HepG2 (cell line): ENCODE measurements around the gene ENG. TPM values are rescaled to one million over a fixed set of nuclear protein-coding genes. Genes with fewer than 3 reads are reported as not detected.

Experiments
- CCDC6 ChIP-seq: sonication (generic); formaldehyde crosslinking; IDR thresholded peaks from 2 replicates; pipeline ENCODE4 v1.8.1; 2022; ENCODE audit warnings: mild to moderate bottlenecking, missing genetic modification reagents, moderate library complexity
- FUBP1 ChIP-seq: sonication (generic); formaldehyde crosslinking; IDR thresholded peaks from 2 replicates; pipeline ENCODE4 v1.5.1; 2020; ENCODE audit warnings: missing genetic modification reagents, mild to moderate bottlenecking, borderline replicate concordance
- HNRNPLL ChIP-seq: fragments of 200-400 bp; formaldehyde crosslinking; IDR thresholded peaks from 2 replicates; pipeline ENCODE4 v1.6.1; 2017; ENCODE audit warnings: mild to moderate bottlenecking, low read depth, low read length; ENCODE audit not compliant: poor library complexity, severe bottlenecking
- MBNL3 ChIP-seq: fragments of 250-450 bp; sonication (Bioruptor Pico); conservative IDR thresholded peaks from 2 replicates; pipeline ENCODE4 v1.8.0; 2022; ENCODE audit warnings: mild to moderate bottlenecking, inconsistent platforms
- RFXAP ChIP-seq: sonication (generic); formaldehyde crosslinking; IDR thresholded peaks from 2 replicates; pipeline ENCODE4 v1.4.0; 2020; ENCODE audit warnings: missing genetic modification reagents, borderline replicate concordance
- SP1 ChIP-seq, 2 experiments: fragments of 450-650 bp in 1 of 2; sonication (generic) in 1 of 2; formaldehyde crosslinking in 1 of 2; IDR thresholded peaks; 2 replicates each; pipeline versions ENCODE4 v1.4.0 to v1.6.1; 2016 to 2020; ENCODE audit warnings: missing genetic modification reagents in 1 of 2
- SP4 ChIP-seq: sonication (generic); formaldehyde crosslinking; IDR thresholded peaks from 2 replicates; pipeline ENCODE4 v1.8.1; 2023; ENCODE audit warnings: mild to moderate bottlenecking, missing genetic modification reagents
- TGIF2 ChIP-seq: IDR thresholded peaks from 2 replicates; pipeline ENCODE4 v1.6.1; 2016; ENCODE audit warnings: control low read depth, missing compliant biosample characterization
- ZNF331 ChIP-seq: sonication (generic); formaldehyde crosslinking; IDR thresholded peaks from 2 replicates; pipeline ENCODE4 v1.4.0; 2020; ENCODE audit warnings: missing genetic modification reagents
- ZNF430 ChIP-seq: sonication (generic); formaldehyde crosslinking; IDR thresholded peaks from 2 replicates; pipeline ENCODE4 v1.9.0; 2021; ENCODE audit warnings: mild to moderate bottlenecking, missing genetic modification reagents
- ZNF563 ChIP-seq: sonication (generic); formaldehyde crosslinking; IDR thresholded peaks from 2 replicates; pipeline ENCODE4 v1.8.0; 2022; ENCODE audit warnings: mild to moderate bottlenecking, moderate library complexity, missing genetic modification reagents
- ZNF782 ChIP-seq: sonication (generic); formaldehyde crosslinking; IDR thresholded peaks from 2 replicates; pipeline ENCODE4 v1.4.0; 2020; ENCODE audit warnings: missing genetic modification reagents, mild to moderate bottlenecking, borderline replicate concordance
- ZNF883 ChIP-seq: sonication (generic); formaldehyde crosslinking; IDR thresholded peaks from 2 replicates; pipeline ENCODE4 v1.5.1; 2020; ENCODE audit warnings: mild to moderate bottlenecking, missing genetic modification reagents; ENCODE audit errors: not compliant biosample characterization
- ZNF891 ChIP-seq: sonication (generic); formaldehyde crosslinking; IDR thresholded peaks from 2 replicates; pipeline ENCODE4 v1.5.0; 2020; ENCODE audit warnings: mild to moderate bottlenecking, missing genetic modification reagents
- polyA plus RNA-seq, 8 experiments: library from polyadenylated mRNA; depleted of rRNA in 3 of 8; stranded (reverse) in 7 of 8; unstranded in 1 of 8; fragments of >200 nt; fragmentation: Illumina TruSeq in 4 of 8; extraction: Trizol in 4 of 8; gene quantifications; 2 replicates each; pipeline versions ENCODE4 v1.2.1 to v1.2.3, GENCODE V29; 2011 to 2016; ENCODE audit warnings: low read depth in 4 of 8, missing spikeins in 1 of 8, mixed read lengths in 1 of 8; ENCODE audit not compliant: insufficient read depth in 1 of 8
- total RNA-seq, 5 experiments: library from RNA; depleted of rRNA; stranded (reverse); fragments of >200 nt; fragmentation: Illumina TruSeq; extraction: Trizol; gene quantifications; 2 replicates each; pipeline ENCODE4 v1.2.3, GENCODE V29; 2016; ENCODE audit warnings: low read depth in 1 of 5
- TF ChIP-seq, protein P1 (sequence below): sonication (generic); formaldehyde crosslinking; IDR thresholded peaks from 2 replicates; pipeline ENCODE4 v1.4.0; 2020; ENCODE audit warnings: missing genetic modification reagents, borderline replicate concordance
- TF ChIP-seq, protein P2 (sequence below): sonication (generic); formaldehyde crosslinking; IDR thresholded peaks from 2 replicates; pipeline ENCODE4 v1.8.0; 2022; ENCODE audit warnings: low read depth, missing genetic modification reagents
- TF ChIP-seq, protein P3 (sequence below): sonication (generic); formaldehyde crosslinking; IDR thresholded peaks from 2 replicates; pipeline ENCODE4 v1.9.0; 2021; ENCODE audit warnings: missing genetic modification reagents, mild to moderate bottlenecking, borderline replicate concordance
- TF ChIP-seq, protein P4 (sequence below): sonication (generic); formaldehyde crosslinking; IDR thresholded peaks from 2 replicates; pipeline ENCODE4 v1.5.1; 2020; ENCODE audit warnings: missing genetic modification reagents, mild to moderate bottlenecking, borderline replicate concordance

ENG gene
- total and polyA plus RNA-seq, 2 of the 13 experiments (the other 11 are each of a cell fraction or from before 2014, with no cell fraction given), result 0.02 to 1.1 TPM

DNA sequence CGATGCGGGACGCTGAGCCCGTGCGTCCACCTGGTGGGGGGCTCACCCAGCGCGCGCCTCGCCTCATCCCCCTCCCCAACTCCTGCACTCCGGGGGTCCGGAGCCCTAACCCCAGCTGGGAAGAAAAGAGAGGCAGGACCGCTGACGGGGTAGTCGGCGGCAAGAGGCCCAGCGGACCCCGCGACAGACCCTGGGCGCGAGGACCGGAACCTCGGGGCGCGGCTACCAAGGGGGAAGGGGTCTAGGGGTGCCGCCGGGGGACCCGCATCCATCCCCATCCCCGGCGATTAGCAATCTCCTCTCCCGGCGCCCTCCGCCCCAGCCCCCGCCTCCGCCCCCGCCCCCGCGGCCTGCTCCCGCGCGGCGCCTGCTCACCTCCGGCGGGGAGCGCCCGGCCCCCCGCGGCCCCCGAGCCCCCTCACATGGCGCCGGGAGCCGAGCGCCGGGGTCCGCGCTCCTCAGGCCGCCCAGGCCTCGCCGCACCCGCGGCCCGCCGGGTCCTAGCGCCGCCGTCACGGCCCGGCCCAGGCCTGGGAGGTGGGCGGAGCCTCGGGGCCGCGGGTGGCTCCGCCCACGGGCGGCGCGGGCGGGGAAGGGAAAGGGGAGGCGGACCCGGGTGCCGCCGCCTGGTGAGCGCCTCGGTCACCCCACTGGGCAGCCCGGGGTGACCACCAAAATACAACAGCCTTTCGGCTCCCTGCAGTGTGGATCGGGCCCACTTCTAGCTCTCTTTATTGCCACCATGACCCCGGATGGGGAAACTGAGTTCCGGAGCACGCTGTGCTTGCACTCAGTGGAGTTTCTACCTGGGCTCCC is 44.9 kb upstream of the ENG start, which contains the start of gene ST6GALNAC6 (continued):
- TF ChIP-seq SP1 (IDR thresholded peaks at IDR 0.05) (no peak), SP1 (CRISPR knock-in tag; IDR thresholded peaks at IDR 0.05) (0 out of 2 replicates have a peak, but pooled peaks have one; percentile 21), CCDC6 (CRISPR knock-in tag) (0 out of 2 replicates have a peak, but pooled peaks have one; percentile 27), FUBP1 (0 out of 2 replicates have a peak, but pooled peaks have one; percentile 2), ZNF331 (peak; percentile 18; the same call in 1 of the 2 replicates), ZNF883 (CRISPR knock-in tag) (peak; percentile 15), ZNF891 (CRISPR knock-in tag) (0 out of 2 replicates have a peak, but pooled peaks have one; percentile 10), ZNF782 (CRISPR knock-in tag) (no peak), TGIF2 (CRISPR knock-in tag) (no peak), HNRNPLL (peak; percentile 19), RFXAP (peak; percentile 61; the same call in 1 of the 2 replicates), ZNF563 (CRISPR knock-in tag) (peak; percentile 21; the same call in 1 of the 2 replicates), SP4 (CRISPR knock-in tag) (peak; percentile 67), ZNF430 (CRISPR knock-in tag) (0 out of 2 replicates have a peak, but pooled peaks have one; percentile 65), MBNL3 (no peak)
- TF ChIP-seq, protein P1, sequence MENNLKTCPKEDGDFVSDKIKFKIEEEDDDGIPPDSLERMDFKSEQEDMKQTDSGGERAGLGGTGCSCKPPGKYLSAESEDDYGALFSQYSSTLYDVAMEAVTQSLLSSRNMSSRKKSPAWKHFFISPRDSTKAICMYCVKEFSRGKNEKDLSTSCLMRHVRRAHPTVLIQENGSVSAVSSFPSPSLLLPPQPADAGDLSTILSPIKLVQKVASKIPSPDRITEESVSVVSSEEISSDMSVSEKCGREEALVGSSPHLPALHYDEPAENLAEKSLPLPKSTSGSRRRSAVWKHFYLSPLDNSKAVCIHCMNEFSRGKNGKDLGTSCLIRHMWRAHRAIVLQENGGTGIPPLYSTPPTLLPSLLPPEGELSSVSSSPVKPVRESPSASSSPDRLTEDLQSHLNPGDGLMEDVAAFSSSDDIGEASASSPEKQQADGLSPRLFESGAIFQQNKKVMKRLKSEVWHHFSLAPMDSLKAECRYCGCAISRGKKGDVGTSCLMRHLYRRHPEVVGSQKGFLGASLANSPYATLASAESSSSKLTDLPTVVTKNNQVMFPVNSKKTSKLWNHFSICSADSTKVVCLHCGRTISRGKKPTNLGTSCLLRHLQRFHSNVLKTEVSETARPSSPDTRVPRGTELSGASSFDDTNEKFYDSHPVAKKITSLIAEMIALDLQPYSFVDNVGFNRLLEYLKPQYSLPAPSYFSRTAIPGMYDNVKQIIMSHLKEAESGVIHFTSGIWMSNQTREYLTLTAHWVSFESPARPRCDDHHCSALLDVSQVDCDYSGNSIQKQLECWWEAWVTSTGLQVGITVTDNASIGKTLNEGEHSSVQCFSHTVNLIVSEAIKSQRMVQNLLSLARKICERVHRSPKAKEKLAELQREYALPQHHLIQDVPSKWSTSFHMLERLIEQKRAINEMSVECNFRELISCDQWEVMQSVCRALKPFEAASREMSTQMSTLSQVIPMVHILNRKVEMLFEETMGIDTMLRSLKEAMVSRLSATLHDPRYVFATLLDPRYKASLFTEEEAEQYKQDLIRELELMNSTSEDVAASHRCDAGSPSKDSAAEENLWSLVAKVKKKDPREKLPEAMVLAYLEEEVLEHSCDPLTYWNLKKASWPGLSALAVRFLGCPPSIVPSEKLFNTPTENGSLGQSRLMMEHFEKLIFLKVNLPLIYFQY (CRISPR knock-in tag), result peak; percentile 46; the same call in 1 of the 2 replicates
- TF ChIP-seq, protein P2, sequence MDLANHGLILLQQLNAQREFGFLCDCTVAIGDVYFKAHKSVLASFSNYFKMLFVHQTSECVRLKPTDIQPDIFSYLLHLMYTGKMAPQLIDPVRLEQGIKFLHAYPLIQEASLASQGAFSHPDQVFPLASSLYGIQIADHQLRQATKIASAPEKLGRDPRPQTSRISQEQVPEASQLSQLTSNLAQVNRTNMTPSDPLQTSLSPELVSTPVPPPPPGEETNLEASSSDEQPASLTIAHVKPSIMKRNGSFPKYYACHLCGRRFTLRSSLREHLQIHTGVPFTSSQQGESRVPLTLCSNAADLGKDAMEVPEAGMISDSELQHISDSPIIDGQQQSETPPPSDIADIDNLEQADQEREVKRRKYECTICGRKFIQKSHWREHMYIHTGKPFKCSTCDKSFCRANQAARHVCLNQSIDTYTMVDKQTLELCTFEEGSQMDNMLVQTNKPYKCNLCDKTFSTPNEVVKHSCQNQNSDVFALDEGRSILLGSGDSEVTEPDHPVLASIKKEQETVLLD, result peak; percentile 78; the same call in 1 of the 2 replicates
- TF ChIP-seq, protein P3, sequence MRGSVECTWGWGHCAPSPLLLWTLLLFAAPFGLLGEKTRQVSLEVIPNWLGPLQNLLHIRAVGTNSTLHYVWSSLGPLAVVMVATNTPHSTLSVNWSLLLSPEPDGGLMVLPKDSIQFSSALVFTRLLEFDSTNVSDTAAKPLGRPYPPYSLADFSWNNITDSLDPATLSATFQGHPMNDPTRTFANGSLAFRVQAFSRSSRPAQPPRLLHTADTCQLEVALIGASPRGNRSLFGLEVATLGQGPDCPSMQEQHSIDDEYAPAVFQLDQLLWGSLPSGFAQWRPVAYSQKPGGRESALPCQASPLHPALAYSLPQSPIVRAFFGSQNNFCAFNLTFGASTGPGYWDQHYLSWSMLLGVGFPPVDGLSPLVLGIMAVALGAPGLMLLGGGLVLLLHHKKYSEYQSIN (CRISPR knock-in tag), result no peak
- TF ChIP-seq, protein P4, sequence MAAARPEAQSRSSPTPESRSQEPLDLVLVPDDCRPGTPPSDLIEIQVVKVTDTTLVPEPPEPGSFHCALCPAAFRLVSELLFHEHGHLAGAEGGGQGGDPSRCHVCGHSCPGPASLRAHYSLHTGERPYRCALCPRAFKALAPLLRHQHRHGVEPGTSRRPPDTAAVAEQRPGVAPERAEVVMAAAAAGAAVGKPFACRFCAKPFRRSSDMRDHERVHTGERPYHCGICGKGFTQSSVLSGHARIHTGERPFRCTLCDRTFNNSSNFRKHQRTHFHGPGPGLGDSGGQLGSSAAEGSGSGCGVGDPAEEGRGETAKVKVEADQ (CRISPR knock-in tag), result peak; percentile 19; the same call in 1 of the 2 replicates
